GM19324 (cell line): Measurements from ENCODE around the gene DYNLRB2.

Experiments used
- ATAC-seq: cut with Tn5 transposase; IDR thresholded peaks from one replicate; pipeline ENCODE4 v1.9.1; 2021; ENCODE audit warnings: mild to moderate bottlenecking, moderate library complexity; ENCODE audit not compliant: unreplicated experiment, low FRiP score

DYNLRB2 gene

DNA sequence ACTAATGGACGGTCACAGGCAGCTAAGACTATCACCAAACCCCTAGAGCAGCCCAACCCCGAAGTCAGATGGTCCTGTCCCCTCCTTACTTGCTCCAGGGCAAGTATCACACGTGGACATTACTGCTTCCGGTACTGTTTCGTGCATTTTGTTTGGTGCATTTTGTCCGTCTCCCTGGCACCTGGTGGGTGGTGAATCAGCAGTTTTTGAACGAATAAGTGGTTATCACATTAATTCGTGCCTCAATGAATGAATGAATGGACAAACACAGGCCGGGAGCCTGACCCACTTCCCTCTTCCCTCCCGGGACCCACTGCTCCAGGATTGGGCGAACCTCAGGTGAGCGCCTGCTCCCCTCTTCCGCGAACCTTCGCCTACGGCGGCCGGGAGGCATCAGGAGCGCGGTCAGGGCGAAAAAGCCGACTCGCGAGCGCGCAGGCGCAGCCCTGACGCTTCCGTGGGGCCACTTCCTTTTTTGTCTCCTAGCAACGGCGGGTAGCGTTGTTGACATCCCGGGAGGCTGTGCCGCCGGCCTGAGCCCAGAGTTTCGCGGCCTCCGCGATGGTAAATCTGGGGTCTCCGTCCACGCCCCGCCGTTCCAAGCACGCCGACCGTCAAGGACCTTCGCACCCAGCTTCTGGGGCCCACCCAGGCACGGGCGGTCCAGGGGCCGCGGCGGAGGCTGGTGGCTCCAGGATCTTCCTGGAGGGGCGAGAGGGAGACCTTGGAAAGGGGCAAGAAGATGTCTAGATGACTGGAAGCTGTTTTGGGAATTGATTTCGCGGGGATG is at the start of gene DYNLRB2:
Gene DYNLRB2 (plus strand): TSS at position 478 of the 790 bp plus-strand sequence. CDS start 84 bp downstream, at position 562.
- peak; percentile 95 for ATAC-seq

GRCh38 chr16:80500116-80500859 is 40.5 kb upstream of the DYNLRB2 start:
- no peak for ATAC-seq

- no peak for ATAC-seq
Observed at GRCh38 chr16:80500961-80501525, 39.8 kb upstream of the DYNLRB2 start.

DNA sequence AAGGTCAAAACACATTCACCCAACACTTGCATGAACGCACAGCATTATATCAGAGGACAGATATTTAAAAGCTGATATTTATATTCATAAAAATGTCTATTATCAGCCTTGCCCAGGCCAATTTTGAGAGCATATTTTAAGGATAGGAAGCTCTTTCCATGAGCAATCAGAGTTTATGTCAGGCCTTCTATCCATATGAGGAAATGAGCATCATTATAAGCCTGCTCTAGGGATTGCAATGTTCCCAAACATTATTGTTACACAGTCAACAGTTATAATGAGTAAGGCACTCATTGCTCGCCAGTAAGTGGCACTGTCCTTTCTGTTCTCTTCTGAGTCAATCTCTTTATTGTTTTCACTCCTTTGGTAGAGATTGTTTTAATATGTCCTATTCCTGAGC is 37.7 kb upstream of the DYNLRB2 start:
- no peak for ATAC-seq

DNA sequence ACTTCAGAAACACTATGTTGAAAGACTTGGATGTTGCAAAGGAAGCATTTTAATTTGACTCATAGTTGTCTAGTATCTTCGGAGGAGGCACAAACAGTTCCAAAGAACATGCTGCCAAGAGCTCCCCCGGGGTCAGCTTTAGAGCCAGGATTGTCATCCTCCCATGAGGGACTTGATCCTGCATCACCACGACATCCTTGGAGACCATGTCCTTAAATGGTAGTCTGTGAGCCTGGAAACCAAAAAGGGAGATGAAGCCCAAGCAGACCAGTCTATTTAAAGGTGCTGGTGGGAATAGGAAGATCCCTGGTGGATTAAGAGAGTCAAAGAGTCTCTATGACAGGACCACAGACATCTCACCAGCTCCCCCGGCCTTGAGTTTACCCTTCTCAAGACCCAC is 33.3 kb upstream of the DYNLRB2 start:
- no peak for ATAC-seq

DNA sequence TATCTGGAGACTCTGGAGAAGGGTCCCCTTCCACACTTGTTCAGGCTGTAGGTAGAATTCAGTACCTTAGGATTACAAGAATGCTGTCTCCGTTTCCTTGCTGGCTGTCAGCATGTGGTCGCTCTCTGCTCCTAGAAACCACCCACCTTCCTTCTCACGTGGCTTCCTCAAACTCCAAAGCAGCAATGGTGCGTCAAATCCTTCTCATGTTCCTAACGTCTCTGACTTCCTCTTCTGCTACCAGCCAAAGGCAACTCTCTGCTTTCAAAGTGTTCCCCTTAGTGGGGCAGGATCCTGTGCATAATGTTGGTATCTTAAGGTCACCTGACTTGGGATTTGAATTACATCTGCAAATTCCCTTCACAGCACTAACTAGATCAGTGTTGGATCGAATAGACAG is 30.9 kb upstream of the DYNLRB2 start:
- ATAC-seq = no peak

- no peak for ATAC-seq
Observed at GRCh38 chr16:80511824-80512592, 28.8 kb upstream of the DYNLRB2 start.

- ATAC-seq = no peak
Observed at GRCh38 chr16:80512593-80512853, 28.3 kb upstream of the DYNLRB2 start.

GRCh38 chr16:80515374-80515773 is 25.4 kb upstream of the DYNLRB2 start:
- ATAC-seq = no peak

DNA sequence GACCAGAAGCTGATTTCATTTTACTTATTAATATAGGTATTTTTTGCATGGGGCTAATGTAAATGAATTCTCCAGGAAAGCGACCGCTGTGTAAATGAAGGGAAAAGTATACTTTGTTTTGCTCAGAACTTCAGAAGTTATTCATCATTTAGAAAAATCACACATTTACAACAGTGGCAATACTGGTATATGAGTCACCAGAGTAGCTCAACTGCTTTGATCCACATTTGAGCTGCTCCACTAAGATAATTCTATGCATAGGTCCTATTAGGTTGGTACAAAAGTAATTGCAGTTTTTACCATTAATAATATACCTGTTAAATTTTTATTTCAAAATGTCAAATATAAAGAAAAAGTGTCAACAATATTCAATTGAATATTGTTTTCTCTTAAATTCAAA is 22.9 kb upstream of the DYNLRB2 start:
- ATAC-seq = no peak

DNA sequence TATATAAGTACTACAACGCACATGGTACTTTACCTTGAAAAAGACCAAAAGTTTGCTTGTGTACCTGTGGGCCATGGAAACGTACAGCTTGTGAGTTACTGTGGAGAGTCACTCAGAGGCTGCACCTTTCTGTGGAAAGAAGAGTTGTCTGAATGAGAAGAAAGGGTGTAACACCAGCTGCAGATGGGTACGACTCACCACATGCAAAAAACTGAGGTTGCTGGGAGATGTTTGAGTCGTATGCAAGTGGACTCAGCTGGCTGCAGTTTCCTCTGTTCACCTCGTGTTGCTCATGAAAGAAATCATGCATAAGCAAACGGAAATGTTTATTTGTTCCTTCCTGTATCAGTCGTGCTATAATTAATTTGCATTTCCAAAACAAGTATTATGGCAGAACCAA is 22.4 kb upstream of the DYNLRB2 start:
- peak; percentile 84 for ATAC-seq

DNA sequence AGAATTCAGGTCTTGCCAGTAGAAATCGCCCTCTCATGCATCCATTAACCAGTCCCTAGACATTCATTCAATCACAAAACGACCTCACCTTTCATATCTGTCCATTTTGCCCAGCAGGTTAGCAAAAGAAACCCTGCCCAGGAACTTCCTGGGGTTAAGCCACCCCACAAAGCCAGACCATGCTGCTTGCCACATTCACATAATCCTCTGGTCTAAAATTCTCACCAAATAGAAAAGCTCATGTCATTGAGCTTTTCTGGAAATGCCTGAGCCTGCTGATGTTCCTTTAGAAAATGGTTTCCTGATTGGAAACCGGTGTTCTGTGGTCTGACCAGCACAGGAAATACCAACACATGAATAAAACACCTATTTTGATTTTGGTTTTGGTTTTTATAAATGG is 21.6 kb upstream of the DYNLRB2 start:
- no peak for ATAC-seq

- no peak for ATAC-seq
Observed at GRCh38 chr16:80525420-80525819, 15.4 kb upstream of the DYNLRB2 start.

GRCh38 chr16:80526418-80527061 is 14.3 kb upstream of the DYNLRB2 start:
- no peak for ATAC-seq

GRCh38 chr16:80527297-80527696 is 13.5 kb upstream of the DYNLRB2 start:
- no peak for ATAC-seq

GRCh38 chr16:80530479-80530878 is 10.3 kb upstream of the DYNLRB2 start:
- ATAC-seq = no peak

- no peak for ATAC-seq
Observed at GRCh38 chr16:80536238-80536637, 4.6 kb upstream of the DYNLRB2 start.

DNA sequence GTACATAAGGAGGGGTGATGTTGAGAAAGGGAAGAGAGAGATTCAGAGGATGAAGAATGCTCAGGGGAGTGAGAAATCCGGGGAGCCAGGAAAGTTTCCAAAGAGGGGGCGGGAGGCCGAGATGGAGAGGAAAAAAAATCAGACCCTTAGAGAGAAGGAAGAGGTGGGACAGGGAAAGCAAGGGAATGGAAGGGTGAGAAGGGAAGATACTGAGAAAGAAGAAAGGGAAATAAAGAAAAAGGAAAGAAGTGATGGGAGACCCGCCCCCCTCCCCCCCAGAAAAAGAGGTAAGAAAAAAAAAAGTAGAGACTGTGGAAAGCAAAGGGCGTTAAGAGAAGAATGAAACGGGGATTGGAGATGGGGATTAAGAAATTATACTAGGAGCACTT is 507 bp downstream of the DYNLRB2 start:
- no peak for ATAC-seq

DNA sequence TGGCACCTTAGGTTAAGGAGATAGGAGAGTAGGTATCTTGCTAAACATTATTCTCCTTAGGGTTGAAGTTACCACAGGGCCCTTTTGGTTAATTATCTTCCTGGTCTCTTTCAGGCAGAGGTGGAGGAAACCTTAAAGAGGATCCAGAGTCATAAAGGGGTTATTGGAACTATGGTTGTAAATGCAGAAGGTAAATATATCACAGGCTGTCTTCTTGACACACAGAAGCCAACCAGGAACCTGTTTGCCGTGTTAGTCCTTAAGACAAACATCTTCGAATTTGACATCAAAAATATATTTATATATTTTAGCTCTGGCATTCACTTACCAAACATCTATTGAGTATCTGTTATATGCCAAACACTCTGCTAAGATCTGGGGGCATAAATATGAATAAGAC is 2.4 kb downstream of the DYNLRB2 start:
- ATAC-seq = no peak

DNA sequence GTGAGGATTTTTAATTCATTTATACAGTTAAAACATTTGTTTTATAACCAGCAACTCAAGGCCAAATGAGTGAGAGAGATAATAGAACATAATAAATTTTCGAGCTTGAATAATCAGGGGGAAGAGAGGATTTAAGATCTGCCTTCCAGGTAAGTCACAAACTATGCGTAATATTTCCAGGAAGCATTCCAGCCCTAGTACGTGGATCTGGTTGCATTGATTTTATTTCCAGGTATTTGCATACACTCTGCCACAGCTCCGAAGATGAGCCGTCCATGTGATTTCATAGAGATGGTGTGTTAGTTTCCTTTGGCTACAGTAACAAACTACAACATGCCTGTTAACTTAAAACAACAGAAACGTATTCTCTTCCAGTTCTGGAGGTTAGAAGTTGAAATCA is 3.5 kb downstream of the DYNLRB2 start:
- no peak for ATAC-seq

GRCh38 chr16:80546249-80546648 is 5.5 kb downstream of the DYNLRB2 start:
- ATAC-seq = no peak
